Hematopoietic multipotent progenitor cell treated with erythropoietin and hydrocortisone succinate and interleukin-3 and kit ligand, for 17 days (in vitro differentiated cells): ENCODE data around the gene ST3GAL3.

Experiments
- DNase-seq: peaks from one replicate; pipeline ENCODE4 v3.0.0-alpha.2; 2015; ENCODE audit warnings: low spot score

Gene ST3GAL3

DNA sequence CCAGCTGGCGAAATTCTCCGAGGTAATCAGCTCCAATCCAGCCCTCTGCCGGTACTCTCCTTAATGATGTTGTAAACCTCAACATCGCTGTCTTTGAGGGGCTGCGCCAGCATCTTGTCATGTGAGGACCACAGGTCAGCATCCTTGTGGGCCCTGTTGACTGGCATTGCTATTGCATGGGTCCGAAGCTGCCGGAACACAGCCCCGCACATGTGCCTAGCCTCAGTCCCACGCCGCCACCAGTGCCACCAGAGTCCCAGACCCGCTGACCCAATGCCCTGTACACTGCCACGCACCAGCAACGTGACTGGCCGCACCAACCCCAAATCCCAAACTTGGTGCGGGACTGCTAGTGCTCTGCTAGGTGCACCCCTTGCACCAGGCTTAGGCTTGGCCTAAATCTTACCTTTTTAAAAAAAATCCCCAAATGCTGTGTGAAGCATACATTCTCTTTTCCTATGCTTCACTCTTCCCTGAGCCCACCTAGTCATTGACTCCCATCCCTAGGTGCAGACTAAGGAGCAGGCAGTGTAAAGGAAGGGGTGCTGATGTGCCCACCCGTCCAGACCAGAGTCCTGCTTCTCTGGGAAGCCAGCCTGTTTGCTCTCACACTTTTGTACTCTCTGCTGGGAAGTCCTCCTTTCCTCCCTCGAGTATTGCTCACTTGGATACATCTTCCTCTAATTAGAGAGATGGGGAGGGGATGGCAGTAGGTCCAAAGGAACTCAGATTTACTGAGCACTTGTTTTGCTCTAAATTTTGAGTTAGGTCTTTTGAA is 144.4 kb downstream of the ST3GAL3 start:
- DNase-seq: no peak

DNA sequence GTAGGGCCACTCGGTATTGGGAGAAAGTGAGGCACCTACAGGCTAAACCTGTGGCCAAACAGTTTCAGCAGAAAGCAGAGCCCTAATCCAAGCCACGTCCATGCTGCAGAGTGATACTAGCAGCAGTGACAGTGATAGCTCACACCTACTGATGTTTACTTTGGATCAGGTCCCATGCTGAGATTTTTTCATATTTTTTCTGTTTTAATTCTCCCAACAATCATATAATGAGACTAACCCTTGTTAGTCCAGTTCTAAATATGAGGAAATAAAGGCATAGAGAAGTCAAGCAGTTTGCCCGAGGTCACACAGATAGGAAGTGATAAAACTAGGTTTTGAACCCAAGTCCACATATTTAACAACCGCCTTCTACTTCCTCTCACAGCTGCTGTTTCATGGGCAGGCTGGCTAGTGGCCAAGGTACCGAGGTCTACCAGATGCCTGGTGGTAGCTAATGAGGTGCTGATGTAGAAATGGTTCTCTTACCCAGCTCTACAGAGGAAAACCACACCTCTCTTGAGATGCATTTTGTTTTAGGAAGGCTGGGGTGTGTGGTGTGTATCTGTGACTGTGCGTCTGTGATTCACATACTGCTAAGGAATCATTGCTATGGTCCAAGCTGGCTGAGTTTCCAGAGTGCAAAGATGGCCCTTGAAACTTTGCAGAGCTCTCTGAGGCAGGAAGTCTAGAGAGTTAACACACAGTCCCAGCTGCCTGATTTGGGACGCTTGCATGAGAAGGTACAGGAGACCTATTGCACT is 146.0 kb downstream of the ST3GAL3 start:
- peak; percentile 12 for DNase-seq

- no peak for DNase-seq
Observed at GRCh38 chr1:43854473-43854872, 147.1 kb downstream of the ST3GAL3 start.

DNA sequence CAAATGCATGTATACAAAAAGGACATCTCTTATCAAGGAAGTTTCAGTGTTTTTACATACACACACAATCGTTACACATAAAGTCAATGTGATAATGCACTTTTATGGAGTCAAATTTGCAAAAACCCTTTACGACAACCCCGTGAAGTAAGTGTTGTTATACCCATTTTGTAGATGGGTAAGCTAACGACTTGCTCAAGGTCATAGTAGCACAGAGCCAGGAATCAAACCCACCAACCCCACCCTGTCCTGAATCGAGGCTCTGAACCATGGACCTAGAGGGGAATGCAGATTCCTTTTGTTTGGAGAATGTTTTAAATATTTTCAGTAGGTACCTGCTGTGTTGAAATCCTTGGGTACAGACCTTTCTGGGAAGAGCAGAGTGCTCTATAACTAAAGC is 148.9 kb downstream of the ST3GAL3 start:
- no peak for DNase-seq

DNA sequence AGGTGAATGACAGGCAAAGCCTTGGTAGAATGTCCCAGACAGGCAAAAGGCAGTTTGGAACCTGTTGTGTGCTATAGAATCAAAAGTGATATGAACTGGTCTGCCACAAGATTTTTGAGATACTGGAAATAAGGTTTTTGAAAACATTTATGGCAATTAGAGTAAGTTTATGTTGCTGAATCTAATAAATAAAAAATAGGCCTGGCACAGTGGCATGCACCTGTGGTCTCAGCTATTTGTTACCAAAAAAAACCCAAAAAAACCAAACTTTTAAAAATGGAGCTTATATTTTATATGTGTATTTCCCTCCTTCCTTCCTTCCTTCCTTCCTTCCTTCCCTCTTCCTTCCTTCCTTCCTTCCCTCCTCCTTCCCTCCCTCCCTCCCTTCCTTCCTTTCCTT is 149.8 kb downstream of the ST3GAL3 start:
- DNase-seq: no peak

DNA sequence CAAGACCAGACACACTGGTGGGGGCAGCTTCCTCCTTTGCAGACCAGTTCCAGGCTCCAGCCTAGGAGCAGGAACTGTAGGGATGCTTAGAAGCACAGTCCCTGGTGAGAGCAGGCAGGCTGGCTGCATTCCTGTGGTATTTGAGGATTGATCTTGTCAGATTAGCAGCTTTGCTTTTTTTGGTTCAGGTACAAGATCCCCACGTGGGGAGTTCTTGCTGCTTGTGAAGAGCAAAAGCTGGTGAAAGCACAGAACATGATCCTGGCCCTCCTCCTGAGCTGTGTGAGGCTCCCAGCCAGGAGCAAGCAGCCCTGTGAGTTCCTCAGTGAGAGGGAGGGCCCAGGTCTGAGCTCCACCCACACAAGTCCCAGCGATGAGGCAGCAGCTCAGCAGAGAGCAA is 151.0 kb downstream of the ST3GAL3 start:
- DNase-seq: no peak

GRCh38 chr1:43861337-43861736 is 154.0 kb downstream of the ST3GAL3 start:
- DNase-seq: no peak

- no peak for DNase-seq
Observed at GRCh38 chr1:43861988-43862735, 154.8 kb downstream of the ST3GAL3 start.

DNA sequence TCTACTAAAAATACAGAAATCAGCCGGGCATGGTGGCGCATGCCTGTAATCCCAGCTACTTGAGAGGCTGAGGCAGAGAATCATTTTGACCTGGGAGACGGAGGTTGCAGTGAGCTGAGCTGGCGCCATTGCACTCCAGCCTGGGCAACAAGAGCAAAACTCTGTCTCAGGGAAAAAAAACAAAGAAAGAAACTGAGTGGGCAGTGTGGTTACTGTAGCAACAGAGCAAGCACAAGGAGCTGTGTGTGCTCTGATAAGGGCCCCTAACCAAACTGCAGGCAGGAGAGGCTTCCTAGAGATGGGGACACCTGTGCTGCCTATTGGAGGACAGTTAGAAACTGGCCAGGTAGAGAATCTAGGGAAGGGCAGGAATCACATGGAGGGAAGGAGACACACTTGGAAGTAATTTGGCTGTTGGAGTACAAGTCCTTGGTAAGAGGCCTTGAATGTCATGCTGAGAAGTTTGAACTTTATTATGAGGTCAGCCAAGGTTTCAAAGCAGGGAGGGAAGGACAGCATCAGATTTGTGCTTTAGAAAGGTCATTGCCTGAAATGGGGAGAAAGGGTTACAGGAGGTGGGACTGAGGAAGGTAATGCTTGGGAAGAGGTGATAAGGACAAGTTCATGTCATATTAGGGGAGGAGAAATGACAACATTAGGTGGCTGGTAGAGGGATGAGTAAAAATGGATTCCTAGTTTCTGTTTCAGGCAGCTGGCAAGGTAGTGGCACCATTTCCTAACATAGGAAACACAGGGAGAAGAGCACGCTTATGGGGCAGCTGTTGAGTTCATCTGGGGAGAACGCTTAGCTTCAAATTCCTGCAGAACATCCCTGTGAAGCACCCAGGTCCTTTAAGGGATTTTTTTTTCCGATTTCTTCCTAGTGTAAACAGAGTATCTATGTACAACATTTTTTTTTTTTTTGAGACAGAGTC is 157.0 kb downstream of the ST3GAL3 start:
- DNase-seq: no peak

- no peak for DNase-seq
Observed at GRCh38 chr1:43866201-43866600, 158.9 kb downstream of the ST3GAL3 start.

DNA sequence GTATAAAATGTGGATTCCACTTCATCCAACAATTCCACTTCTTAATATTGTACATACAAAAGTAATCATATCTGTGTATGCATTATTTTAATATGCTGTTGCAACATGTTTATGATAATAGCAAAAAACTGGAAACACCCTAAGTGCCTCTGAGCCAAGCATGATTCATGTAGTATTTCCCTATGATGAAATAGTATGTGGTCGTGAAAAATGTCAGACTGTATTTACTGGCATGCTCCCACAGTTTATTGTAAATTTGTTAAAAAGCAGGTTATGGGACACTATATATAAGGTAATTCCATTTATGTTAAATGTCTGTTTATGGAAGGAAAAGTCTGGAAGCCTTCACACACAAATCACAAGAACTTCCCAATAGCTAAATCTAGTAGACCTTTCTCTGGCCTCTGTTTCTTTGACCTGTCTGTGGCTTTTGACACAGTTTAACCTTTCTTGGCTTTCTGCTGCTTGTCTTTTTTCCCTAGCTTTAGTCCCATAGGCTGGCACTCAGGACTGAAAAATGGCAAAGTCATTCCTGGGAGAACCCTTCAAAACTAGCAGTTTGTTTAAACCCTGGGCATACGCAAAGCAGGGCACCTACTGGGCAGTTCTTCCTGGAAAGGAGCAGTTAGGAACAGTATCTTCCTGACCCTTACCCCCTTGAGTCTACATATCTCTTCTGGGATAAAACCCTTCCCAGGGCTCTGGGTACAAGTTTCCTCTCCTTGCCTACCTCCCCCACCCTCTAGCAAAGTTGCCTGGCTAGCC is 160.8 kb downstream of the ST3GAL3 start:
- DNase-seq: no peak

- no peak for DNase-seq
Observed at GRCh38 chr1:43868741-43869067, 161.4 kb downstream of the ST3GAL3 start.

GRCh38 chr1:43870306-43870705 is 163.0 kb downstream of the ST3GAL3 start:
- DNase-seq: no peak

DNA sequence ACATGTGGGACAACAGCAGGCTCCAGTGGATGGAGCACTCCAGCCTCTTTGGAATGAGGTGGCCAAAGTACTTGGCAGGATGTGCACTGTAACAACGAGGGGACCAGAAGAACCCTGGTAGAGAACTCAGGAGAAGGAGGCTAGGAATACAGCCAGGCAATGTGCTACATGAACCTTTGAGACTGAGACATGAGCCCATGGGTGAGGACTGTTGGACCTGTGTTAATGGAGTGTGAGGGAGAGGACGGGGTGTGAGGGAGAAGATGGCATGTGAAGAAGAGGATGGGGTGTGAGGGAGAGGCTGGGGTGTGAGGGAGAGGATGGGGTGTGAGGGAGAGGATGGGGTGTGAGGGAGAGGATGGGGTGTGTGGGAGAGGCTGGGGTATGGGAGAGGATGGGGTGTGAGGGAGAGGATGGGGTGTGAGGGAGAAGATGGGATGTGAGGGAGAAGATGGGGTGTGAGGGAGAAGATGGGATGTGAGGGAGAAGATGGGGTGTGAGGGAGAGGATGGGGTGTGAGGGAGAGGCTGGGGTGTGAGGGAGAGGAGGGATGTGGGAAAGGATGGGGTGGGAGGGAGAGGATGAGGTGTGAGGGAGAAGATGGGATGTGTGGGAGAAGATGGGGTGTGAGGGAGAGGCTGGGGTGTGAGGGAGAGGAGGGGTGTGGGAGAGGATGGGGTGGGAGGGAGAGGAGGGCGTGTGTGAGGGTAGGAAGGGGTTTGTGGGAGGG is 164.0 kb downstream of the ST3GAL3 start:
- DNase-seq: no peak

- no peak for DNase-seq
Observed at GRCh38 chr1:43872280-43872679, 164.9 kb downstream of the ST3GAL3 start.

DNA sequence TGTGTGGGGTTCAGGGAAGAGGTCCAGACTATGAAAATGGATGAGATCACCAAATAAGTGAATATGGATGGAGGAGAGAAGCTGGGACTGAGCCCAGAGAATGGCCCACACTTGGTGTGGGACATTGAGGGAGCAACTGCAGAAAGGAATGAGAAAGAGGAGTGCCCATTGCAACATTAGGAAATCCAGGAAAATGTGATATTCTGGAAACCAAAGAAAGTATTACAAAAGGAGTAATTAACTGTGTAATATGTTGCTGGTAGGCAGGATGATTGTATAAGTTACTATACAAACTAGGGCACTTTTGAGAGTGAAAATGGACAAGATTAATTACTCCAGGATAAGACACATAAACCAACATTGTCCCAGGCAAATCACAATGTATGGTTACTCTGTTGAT is 166.5 kb downstream of the ST3GAL3 start:
- no peak for DNase-seq

DNA sequence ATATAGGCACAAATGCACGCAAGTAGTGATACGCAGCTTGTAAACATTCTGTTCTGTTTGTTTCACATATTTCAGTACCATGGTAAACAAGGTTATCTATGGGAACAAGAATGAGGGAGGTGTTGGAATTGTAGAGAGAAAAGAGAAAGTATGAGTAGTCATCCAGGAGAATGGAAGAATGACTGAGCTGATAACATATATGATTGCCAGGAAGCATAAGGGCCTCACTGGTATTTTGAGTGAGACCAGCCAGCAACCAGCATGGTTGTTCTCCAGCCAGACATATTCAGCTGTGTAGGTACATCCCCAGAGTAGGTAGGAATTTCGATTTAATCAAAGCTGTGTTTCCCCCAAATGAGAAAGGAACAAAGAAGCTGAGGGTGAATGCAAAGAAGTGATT is 167.4 kb downstream of the ST3GAL3 start:
- DNase-seq: no peak

DNA sequence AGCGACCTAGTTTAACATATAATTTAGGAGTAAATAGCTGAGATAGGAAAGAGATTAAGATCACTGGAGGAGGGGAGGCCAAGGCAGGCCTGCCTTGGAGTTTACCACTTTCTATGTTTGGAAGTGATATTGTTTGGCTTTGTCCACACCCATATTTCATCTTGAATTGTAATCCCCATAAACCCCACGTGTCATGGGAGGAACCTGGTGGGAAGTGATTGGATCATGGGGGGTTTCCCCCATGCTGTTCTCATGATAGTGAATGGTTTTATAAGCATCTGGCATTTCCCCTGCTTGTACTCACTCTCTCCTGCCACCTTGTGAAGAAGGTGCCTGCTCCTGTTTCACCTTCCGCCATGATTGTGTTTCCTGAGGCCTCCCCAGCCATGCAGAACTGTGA is 168.0 kb downstream of the ST3GAL3 start:
- DNase-seq: no peak

GRCh38 chr1:43877101-43877500 is 169.8 kb downstream of the ST3GAL3 start:
- no peak for DNase-seq

DNA sequence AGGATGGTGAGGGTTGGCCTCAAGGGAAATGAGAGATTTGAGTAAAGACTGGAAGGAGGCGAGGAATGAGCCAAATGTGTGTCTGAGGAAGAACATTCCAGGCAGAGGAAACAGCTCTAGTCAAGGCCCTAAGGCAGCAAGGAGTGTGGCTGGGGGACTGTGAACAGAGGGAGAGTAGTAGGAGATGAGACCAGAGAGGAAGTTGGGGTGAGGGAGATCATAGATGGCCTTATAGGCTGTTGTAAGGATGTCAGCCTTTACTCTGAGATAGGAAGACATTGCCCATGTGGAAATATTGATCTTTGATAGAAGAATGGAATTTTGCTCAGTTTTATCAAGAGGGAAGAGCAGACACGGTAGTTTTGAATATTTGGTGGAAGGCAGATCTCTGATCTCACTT is 171.1 kb downstream of the ST3GAL3 start:
- no peak for DNase-seq
